HG02943 (cell line): Measurements from ENCODE around the gene TUBA4A.
A peak's percentile ranks its signal among the peaks of the same experiment; 100 is the strongest.
"Not testable (repeated sequence)": the region's sequence is repeated elsewhere in the genome, so short reads cannot be mapped to it uniquely, and the experiment has no call there.

Source experiments
- ATAC-seq: cut with Tn5 transposase; IDR thresholded peaks from one replicate; pipeline ENCODE4 v1.9.1; 2021; ENCODE audit warnings: mild to moderate bottlenecking, low read depth, moderate library complexity; ENCODE audit not compliant: unreplicated experiment

Gene TUBA4A

DNA sequence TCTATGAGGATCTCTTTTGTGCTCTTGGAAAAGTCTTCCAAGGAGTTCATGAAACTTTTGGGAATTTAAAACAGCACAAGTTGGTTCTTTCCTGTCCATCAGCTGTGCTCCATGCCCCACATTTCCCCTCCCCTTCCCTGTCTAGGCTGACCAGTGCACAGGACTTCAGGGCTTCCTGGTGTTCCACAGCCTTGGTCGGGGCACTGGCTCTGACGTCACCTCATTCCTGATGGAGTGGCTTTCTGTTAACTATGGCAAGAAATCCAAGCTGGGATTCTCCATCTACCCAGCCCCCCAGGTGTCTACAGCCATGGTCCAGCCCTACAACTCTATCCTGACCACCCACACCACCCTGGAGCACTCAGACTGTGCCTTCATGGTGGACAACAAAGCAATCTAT is 17.3 kb upstream of the TUBA4A start:
- no peak for ATAC-seq

DNA sequence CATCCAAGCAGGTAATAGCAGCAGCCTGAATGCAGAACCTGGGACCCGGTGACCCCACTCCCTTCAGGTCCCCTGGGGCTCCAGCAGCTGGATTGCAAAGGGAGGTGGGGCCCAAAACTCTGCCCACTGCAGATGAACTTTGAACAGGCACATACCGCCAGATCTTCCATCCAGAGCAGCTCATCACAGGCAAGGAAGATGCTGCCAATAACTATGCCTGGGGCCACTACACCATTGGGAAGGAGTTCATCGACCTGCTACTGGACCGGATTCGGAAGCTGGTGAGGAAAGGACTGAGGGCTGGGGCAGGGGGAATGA is 16.3 kb upstream of the TUBA4A start:
- ATAC-seq = no peak

DNA sequence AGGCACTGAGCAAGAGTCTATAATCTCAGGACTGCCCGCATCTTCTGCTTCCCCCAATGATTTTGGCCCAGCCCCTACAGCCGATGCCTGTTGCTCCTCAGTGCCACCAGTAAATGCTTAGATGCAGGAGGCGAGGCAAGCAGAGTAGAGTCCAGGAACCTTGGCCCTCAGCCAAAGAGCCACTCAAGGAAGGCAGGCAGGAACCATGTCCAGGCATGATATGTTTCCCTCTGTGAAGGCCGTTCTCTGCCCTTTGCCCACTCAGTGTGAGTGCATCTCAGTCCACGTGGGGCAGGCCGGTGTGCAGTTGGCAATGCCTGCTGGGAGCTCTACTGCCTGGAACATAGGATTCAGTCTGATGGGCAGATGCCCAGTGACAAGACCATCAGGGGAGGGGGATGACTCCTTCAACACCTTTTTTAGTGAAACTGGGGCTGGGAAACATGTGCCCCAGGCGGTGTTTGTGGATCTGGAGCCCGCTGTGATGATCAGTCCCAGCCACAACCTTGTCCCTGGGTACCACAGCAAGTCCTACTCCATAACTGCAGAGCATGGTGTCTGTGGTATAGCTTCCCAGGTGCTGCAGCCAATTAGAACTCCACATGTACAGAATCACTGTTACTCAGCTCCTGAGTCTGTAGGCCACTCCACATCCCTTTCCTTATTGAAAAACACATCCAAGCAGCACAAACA is 15.8 kb upstream of the TUBA4A start:
- no peak for ATAC-seq

DNA sequence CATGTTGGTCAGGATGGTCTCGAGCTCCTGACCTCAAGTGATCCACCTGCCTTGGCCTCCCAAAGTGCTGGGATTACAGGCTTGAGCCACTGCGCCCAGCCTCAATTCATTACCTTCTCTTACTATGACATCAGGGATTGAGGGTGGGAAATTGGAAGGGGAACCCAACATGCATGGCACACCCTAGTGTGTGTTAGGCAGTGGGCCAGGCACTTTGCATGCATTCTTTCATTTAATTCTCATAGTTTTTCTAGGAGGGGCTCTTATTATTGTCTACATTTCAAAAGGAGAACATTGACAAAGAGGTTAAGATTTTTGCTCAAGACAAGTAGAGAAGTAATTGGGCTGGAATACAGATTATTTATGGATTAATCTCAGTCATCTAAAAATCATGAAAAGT is 14.6 kb upstream of the TUBA4A start:
- ATAC-seq = no peak

DNA sequence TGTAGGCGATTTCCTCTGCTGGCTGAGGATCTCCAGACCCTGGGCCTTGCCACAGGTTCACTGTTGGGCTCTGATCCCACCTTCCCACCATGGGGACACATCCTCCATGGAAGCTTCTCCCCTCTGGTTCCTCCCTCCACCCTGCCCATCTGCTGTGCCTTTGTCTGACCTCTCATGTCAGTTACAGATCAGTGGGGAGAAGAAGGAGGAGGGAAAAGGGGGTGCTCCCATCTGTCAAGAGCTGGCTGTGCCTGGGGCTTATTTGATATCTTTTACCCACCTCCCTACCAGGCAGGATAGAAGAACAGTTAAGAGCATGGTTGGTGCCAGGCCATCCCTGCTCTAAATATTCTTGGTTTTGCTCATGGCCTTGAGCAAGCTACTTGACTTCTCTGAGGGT is 13.2 kb upstream of the TUBA4A start:
- ATAC-seq = no peak

DNA sequence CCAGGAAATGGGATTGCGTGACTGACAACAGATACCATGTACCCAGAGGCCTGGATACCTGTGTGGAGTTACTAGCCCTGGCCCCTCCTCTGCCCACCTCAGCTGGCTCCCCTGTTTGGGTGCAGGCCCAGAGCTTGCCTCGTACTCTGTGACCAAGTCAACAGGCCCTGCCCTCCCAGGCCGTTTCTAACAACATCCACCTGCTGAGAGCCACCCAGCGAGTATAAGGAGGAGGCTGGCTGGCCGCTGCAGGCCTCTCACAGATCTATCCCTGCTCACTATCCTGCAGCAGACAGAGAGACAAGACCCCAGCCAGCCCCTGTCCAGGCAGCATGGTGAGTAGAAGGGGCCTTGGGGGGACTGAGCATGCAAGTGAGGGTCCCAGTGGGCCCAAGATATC is 12.5 kb upstream of the TUBA4A start:
- ATAC-seq = no peak

DNA sequence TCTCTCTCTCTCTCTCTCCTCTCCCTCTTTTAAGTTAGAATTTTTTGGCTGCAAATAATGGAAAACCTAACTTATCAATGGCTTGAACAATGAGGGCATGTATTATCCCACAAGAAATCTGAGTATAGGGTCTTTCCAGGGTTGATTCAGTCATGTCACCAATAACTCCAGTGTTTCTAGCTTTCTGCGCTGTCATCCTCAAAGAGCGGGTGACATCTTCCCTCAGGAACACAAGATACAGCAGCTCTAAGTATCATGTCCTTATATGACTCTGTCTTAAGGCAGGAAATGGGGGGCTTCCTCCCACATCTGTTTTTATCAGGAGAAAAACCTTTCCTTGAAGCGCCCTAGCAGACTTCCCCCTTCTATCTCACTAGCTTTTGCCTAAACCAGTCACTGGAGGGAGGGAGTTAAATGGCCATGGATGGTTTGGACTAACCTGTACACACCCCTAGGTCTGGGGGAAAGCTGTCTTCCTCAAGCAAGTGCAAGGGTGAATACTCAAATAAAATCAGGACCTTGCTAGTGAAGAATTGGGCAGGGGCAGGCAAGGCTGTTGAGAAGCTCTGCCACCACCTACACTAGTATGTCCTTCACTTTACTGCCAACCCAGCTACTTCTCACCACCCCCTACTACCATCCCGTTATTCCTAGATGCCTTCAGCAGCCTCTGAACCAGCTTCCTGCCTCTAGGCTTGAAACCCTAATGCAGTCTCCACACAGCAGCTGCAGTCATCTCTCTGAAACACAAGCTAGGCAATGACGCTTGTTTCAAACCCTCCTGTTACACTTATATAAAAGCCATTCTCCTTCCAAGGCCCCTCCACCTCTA is 7.5 kb upstream of the TUBA4A start:
- ATAC-seq = no peak

DNA sequence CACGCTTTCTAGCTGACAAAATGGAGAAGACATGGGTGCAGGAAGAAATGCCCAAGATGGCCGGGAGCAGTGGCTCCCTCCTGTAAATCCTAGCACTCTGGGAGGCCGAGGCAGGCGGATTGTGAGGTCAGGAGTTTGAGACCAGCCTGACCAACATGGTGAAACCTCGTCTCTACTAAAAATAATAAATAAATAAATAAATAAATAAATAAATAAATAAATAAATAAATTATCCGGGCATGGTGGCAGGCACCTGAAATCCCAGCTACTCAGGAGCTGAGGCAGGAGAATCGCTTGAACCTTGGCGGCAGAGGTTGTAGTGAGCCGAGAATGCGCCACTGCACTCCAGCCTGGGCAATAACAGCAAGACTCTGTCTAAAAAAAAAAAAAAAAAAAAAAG is 5.2 kb upstream of the TUBA4A start:
- not testable (repeated sequence) for ATAC-seq

DNA sequence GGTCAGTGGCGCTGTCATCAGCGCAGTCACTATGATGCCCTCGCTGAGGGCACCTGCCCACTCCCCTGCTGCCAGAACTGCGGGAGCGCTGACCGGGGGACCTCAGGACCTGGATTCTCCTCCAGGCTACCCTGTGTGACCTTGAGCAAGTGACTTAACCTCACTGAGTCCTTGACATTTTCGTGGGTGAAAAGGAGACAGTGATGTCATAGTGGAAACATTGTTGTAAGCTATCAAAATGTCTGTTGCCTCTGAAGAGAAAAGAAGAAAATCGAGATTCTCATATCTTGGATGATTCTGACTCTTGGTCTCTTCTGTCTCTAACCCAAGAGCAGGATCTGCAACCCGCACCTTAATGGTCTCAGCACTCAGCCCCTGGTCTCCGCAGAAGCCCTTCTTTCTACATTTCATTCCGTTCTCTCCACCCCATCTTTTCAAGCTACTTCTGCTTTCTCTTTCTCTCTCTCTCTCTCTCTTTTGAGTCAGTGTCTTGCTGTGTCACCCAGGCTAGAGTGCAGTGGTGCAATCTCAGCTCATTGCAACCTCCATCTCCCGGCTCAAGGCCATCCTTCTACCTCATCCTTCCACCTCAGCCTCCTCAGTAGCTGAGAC is 978 bp upstream of the TUBA4A start:
- ATAC-seq = peak; percentile 23

DNA sequence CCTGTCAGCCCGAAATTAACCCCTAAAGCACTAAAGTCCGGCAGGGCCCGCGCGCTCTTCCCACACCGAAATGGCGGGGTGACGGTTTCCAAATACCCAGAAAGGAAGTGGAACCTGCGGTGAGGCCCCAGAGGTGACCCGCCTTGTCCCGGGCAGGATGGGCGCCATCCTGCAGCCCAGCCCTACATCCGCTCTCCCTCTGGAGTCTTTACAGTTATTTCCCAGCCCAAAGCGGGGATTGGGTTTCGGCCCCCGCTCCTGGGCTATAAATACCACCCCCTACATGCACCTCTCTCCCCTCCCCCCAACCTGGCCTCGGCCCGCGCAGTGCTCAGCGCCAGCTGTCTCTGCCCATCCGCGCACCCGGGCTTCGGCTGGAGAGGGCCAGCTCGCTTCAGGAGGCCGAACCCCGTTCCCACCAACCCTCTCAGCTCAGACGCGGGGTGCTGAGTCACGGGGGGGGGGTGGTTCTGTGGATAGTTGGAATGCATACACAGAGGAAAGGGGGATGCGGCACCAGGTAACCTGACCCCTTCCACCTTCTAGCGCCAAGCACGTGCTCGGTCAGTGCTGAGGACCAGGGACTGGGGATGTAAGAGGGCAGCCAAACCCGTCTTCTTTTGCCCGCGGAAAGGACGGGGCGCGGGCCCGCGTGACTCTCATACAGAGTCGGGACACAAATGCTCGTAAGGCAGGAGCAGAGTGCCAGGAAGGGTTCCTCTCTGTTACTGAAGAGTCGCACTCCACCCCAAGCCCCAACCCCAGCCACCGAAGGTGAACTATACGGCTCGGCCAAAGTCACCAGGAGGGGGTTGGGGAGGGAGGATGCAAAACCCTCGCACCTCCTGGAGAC is 592 bp downstream of the TUBA4A start, which contains the start of gene TUBA4B:
TSS of gene TUBA4B (plus strand) at position 344 of the 853 bp plus-strand sequence. CDS start at position 509, 165 bp downstream.
- ATAC-seq = peak; percentile 16

DNA sequence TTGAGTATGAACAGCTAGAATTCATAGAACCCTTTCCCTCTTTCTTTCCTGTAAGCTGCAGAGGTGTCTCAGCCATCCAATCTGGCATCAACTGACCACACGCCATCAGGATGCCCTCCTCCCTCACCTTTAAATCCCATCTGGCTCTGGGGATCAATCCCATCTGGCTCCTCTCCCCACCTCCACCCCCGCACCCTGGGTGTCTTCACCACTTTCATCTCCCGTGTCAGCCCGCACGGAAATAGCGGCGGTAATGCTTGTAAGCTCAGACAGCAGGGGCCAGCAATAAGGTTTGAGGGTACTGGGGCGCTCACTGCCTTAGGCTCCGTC is 1.2 kb downstream of the TUBA4A start:
- ATAC-seq = no peak

DNA sequence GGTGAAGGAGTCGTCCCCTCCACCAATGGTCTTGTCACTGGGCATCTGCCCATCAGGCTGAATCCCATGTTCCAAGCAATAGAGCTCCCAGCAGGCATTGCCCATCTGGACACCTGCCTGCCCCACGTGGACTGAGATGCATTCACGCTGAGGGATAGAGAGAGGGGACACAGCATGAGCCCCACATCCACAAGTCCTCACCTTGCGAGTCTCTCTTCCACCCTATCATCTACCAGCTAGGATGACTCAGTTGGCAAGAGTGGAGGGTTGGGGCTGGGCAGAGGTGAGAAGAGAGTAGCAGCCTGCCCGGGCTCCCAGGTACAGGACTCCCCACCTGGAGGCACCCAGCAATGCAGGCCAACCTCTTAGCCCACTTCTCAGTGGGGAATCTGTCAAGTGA is 1.6 kb downstream of the TUBA4A start:
- ATAC-seq = no peak

DNA sequence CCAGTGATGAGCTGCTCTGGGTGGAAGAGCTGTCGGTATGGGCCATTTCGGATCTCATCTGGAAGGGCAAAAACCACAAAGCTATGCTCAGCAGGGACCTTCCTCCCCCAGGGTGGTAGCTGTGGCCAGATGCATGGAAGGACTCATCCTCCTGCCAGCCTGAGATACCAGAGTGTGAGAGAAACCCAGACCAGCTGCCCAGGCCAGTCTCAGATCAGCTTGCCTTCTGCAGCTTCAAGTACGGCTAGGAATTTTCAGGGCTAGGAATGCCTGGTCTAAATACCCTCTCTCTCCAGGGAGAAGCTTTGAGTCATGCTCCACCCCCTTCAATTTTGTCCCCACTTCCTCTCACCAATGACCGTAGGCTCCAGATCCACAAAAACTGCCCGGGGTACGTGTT is 2.1 kb downstream of the TUBA4A start:
- ATAC-seq = no peak

DNA sequence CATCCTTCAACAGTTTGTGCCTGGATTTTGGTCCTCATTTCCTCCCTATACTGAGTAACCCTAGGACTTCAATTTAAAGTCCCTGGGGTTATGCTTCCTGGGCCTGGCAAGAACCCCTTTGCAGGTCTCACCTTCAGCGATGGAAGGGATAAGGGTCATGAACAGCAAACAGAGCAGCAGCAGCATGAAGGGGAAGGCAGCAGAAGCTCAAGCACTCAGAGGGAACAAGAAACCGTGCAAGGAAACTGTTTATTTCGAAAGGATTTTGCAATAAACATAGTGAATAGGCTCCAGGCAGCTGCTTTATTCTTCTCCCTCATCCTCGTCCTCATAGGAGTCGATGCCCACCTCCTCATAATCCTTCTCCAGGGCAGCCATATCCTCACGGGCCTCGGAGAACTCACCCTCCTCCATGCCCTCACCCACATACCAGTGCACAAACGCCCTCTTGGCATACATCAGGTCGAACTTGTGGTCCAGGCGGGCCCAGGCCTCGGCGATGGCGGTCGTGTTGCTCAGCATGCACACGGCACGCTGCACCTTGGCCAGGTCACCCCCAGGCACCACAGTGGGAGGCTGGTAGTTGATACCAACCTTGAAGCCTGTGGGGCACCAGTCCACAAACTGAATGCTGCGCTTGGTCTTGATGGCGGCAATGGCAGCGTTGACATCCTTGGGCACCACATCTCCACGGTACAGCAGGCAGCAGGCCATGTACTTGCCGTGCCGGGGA is 3.5 kb downstream of the TUBA4A start:
- ATAC-seq = no peak

DNA sequence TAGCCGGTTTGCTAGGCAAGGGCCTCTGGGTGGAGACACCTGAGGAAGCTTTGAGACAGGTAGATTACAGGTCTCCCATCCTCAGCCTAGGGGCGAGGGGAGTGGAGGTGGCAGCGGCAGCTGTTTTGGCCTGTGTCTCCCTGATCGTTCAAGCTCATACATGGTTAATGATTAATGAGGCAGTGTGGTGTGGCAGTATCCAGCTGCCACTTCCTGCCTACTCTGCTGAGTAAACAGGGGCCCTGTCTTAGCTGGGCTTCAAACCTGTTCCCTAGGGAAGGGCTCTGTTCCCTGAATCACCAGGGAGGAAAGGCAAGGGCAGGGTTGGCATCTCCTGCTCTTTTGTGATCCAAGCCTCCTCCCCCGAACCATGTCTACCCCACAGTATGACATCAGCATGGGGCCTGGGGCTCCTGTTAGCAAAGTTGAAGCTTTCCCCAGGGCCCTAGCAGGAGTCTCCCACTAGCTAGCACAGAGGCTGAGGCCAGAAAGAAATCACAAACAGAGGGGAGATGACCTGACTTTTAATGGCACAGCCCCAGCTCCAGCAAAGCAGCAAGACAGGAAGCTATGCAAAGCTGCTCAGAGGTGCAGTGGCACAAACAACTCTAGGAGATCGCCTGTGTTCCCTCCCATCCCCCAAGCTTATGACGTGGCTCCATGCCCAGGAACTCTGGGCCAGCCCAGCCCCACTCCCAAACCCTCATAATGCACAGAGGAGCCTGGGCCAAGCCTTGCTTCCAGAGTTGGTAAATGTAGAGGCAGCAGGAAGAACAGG is 4.3 kb downstream of the TUBA4A start:
- peak; percentile 39 for ATAC-seq

DNA sequence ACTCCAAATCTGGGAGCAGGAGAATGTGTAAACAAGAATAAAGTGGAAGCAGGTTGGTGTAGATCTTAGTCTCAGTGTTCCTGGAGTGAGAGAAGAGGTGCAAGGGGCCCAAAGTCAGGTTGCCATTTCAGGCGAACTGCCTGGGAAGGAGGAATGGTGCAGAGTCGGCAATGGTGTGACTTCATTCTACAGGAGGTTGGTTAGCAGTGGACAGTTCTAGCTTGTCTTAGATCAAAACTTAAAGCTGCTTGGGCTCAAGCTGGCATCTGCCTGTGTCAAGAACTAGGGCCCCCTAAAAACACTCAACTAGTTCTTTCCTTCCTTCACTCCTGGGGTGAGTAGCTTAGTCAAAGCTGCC is 4.9 kb downstream of the TUBA4A start:
- ATAC-seq = no peak

DNA sequence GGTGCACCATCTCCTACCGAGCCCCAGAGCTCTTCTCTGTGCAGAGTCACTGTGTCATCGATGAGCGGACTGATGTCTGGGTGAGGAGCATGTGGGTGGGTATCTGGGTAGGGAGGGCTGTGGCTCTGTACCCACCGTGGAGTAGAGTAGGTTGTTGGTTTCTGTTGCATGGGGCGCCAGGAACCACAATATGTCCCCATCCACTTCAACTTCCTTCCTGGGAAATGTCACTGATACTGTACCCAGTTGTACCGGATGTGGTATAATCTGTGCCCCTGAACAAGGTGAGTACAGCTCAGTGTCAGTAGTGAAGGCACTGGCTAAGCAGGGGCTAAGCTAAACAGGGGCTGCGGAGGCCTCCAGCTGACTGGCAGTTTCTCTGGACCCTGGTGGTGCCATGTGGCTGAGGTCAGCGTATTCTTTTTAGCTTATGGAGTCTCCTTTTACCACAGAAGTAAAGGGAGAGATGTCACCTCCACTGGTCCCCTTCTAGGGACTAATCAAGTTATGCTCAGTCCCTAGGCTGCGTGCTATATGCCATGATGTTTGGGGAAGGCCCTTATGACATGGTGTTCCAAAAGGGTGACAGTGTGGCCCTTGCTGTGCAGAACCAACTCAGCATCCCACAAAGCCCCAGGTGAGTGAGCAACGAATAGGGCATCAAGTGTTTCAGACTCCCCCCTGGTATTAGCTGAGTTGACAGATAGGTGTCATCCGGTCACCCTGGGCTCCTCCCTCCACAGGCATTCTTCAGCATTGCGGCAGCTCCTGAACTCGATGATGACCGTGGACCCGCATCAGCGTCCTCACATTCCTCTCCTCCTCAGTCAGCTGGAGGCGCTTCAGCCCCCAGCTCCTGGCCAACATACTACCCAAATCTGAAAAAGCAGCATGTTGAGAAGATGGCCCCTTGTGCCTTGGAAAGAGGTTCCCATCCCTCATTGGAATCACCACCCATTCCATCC is 5.8 kb downstream of the TUBA4A start:
- no peak for ATAC-seq

DNA sequence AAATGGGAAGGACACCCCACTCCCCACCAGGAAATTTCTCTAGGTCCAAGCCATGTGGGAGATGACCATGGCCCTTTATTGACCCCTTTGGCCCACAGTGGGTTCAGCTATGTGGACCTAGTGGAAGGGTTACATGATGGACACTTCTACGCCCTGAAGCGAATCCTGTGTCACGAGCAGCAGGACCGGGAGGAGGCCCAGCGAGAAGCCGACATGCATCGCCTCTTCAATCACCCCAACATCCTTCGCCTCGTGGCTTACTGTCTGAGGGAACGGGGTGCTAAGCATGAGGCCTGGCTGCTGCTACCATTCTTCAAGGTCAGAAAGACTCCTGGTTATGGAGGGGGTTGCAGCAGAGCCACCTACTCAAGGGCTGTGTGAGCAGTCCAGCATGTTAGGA is 7.2 kb downstream of the TUBA4A start:
- no peak for ATAC-seq

DNA sequence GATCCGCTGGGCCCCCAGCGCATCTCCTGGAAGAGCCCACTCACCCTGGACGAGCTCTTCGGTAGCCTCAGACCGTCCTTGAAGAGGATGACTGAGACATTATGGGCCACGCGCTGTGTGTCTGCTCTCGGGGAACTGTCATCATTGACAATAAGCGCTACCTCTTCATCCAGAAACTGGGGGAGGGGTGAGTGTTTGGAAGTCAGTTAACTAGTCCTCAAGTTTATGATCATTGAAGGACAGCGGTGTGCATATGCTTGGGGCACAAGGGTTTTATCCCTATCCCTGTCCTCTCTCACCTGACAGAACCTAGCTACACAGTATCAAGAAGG is 7.9 kb downstream of the TUBA4A start:
- no peak for ATAC-seq
